Right cardiac atrium (tissue), 5 donors: Measurements from ENCODE around the gene PTPRM. TPM values are rescaled to one million over a fixed set of nuclear protein-coding genes. Genes with fewer than 3 reads are reported as not detected.

Experiments used
- ATAC-seq, 2 donors: fragments of 200-7000 bp; cut with Tn5 transposase; one replicate each; pipeline versions ENCODE4 v1.8.0 to v1.9.1; 2020; ENCODE audit warnings: moderate library complexity in 2 of 2, mild to moderate bottlenecking in 1 of 2
- DNase-seq, 3 donors: peaks; one replicate each; pipeline ENCODE4 v3.0.0-alpha.2; 2020
- H3K27ac ChIP-seq: one replicate; pipeline ENCODE4 v1.5.1; 2013; ENCODE audit warnings: mild to moderate bottlenecking, low read length, control low read depth, moderate library complexity
- H3K27me3 ChIP-seq: one replicate; pipeline ENCODE4 v1.6.1; 2013; ENCODE audit not compliant: control insufficient read depth, insufficient read depth
- H3K4me1 ChIP-seq: one replicate; pipeline ENCODE4 v1.6.1; 2013; ENCODE audit warnings: low read length; ENCODE audit not compliant: control insufficient read depth, insufficient read depth
- H3K4me3 ChIP-seq: one replicate; pipeline ENCODE4 v1.5.1; 2013; ENCODE audit warnings: low read length, control low read depth
- H3K9me3 ChIP-seq: one replicate; pipeline ENCODE4 v1.6.1; 2013; ENCODE audit warnings: low read length; ENCODE audit not compliant: control insufficient read depth
- WGBS: extraction: QIAGEN DNeasy Blood & Tissue Kit; methylation state at CpG from one replicate; pipeline ENCODE4 v1.1.7; 2013; 5-methylcytosine and 5-hydroxymethylcytosine counted together
- intact Hi-C, 4 donors: fragments of 100-400 bp; cut with DNase I; formaldehyde crosslinking; loops; one replicate each; pipeline versions ENCODE4 v1.11.0 to v1.14.0; 2022 to 2023
- polyA plus RNA-seq: library from polyadenylated mRNA; stranded (reverse); fragments of 200-250 nt; gene quantifications from one replicate; pipeline ENCODE4 v1.2.3, GENCODE V29; 2013
- total RNA-seq, 4 donors: library from RNA; stranded (reverse); fragmentation: NEBNext Ultra II Directional; extraction: Animal tissue kit (Norgen Biotek cat#: 25700); gene quantifications; one replicate each; pipeline ENCODE4 v1.2.1, GENCODE V29; 2021
- donor health status: healthy with polysubstance abuse.
- donor health status: DM: no; HTN: yes; CAD: no.
- donor health status: DM: no; HTN: no; CAD: no.
- donor health status: DM: no; HTN: yes; CAD: no; lungs with severe emphysema.
- donor health status: DM: yes; HTN: yes; CAD: no.

The PTPRM gene
- total and polyA plus RNA-seq, 5 donors: 55.1 to 81.5 (median 63.4) TPM

DNA sequence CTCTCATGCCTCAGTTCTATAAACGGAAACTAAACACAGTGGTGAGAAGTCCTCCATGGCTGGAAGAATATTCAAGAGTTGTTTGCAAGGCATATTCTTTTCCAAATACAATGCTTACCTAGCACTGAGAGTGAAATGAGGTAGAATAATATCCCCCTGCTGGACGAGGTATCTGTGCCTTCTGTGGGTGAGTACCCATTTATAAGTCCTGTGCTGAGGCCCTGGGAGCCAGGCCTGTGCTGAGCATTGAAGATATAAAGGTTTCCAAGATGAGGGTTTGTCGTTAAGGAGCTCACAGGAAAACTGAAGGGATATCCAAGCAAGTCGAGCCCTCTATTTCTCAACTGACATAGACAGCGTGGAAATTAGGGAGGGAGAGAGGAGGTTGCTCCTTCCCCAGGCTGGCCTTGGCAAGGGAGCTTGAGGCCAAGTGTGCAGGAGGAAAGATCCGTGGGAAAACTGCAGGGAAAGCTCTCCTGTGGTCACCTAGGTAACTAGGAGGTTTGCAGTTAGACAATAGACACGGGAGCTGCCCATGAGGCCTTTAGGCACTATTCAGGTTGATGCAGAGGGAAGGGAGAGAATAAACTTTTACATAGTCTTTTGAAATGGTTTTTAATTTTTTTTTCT is 17.6 kb downstream of the PTPRM start:
- no peaks in the 10 kb centered on the region for H3K9me3 ChIP-seq
- ATAC-seq: peak in 1 of 2 donors; percentile 77
- 48% methylated on average over 7 of the region's 7 CpGs for WGBS
- intact Hi-C loops: no loop called here
- no peaks in the 10 kb centered on the region for H3K27me3 ChIP-seq
- no peak overlapping the region for H3K27ac ChIP-seq
- no peak overlapping the region for H3K4me3 ChIP-seq
- H3K4me1 ChIP-seq: peaks cover 8% of the 10 kb centered on the region
- DNase-seq: peak in 1 of 3 donors; percentile 40

DNA sequence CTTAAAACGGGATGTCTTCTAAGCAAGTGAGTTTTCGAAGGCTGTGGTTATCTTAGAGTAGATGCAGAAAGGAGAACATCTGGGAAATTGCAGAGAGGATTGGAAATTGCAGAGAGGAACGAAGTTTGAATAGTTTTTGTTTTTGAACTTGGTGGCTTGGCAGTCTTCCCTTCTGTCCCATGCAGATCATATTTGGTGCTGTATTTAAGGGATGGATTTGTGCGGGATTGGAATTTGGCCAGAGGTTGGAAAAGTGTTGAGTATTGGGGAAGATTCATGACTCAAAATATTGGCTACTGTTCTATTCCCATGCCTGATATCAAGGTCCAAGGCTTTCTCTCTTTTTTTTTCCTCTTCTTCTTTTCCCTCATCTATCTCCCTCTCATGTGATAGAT is 18.2 kb downstream of the PTPRM start:
- H3K9me3 ChIP-seq: no peaks in the 10 kb centered on the region
- 39% methylated on average over 4 of the region's 4 CpGs for WGBS
- no peaks in the 10 kb centered on the region for H3K27me3 ChIP-seq
- no peak for ATAC-seq
- DNase-seq: no peak
- intact Hi-C loops: no loop called here
- H3K4me3 ChIP-seq: no peak overlapping the region
- peaks cover 8% of the 10 kb centered on the region for H3K4me1 ChIP-seq
- H3K27ac ChIP-seq: no peak overlapping the region

DNA sequence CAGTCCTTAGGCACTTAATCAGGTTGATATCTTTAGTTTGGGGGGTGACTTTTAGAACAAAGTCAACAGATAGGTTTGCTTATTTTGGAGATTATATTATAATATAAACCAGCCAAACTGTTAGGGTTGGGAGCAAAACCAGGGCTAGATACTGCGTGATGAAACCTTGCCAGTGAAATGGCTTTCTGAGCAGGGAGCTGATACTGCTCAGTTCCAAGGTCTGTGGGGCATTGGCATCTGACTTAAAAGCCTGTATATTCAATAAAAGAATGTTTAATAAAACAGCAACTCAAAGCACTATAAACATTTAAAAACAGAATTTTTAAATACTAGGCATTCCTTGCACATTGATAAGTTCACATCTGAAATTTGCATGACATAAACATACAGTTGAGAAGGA is 19.3 kb downstream of the PTPRM start:
- H3K4me3 ChIP-seq: no peak overlapping the region
- intact Hi-C loops: no loop called here
- no peak overlapping the region for H3K27ac ChIP-seq
- H3K9me3 ChIP-seq: no peaks in the 10 kb centered on the region
- H3K4me1 ChIP-seq: peaks cover 11% of the 10 kb centered on the region
- DNase-seq (no peak), ATAC-seq (no peak)
- WGBS: 92% methylated on average over 1 of the region's 1 CpG
- no peaks in the 10 kb centered on the region for H3K27me3 ChIP-seq

DNA sequence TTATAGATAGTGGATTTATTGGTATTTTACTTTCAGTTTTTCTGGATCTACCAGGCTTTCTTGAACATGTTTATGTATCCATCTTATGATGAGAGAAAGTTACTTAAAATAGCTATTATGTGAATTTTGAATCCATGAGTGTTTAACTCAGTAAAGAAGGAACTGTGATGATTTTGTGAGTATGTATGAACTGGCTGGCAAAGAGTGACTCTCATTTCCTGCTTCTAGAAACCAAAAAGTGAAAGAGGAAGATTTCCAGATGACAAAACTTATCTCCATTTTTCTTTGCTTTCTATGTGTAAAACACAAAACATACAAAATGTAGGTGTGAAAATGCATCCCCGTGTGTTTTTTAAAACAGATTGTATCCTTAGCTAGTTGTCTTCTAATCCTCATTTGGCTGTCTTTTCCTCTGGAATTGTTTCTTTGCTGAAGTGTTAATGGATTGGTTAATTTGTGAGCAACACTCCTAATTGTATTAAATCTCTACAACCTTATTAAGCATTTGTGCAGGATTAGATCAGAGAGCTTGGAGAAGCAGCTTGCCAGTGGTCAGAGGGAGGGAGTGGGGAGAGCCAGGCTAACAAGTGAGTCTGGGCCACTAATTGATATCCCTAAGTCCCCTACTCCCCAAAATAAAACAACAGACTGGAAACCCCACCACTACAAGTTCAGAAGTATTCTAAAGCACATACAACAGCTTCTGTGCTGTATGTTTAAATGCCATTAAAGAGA is 23.9 kb downstream of the PTPRM start:
- no peaks in the 10 kb centered on the region for H3K27me3 ChIP-seq
- ATAC-seq: no peak
- intact Hi-C loops: no loop called here
- H3K4me1 ChIP-seq: peaks cover 8% of the 10 kb centered on the region
- 36% methylated on average over 1 of the region's 1 CpG for WGBS
- no peaks in the 10 kb centered on the region for H3K9me3 ChIP-seq
- no peak overlapping the region for H3K27ac ChIP-seq
- no peak for DNase-seq
- no peak overlapping the region for H3K4me3 ChIP-seq

DNA sequence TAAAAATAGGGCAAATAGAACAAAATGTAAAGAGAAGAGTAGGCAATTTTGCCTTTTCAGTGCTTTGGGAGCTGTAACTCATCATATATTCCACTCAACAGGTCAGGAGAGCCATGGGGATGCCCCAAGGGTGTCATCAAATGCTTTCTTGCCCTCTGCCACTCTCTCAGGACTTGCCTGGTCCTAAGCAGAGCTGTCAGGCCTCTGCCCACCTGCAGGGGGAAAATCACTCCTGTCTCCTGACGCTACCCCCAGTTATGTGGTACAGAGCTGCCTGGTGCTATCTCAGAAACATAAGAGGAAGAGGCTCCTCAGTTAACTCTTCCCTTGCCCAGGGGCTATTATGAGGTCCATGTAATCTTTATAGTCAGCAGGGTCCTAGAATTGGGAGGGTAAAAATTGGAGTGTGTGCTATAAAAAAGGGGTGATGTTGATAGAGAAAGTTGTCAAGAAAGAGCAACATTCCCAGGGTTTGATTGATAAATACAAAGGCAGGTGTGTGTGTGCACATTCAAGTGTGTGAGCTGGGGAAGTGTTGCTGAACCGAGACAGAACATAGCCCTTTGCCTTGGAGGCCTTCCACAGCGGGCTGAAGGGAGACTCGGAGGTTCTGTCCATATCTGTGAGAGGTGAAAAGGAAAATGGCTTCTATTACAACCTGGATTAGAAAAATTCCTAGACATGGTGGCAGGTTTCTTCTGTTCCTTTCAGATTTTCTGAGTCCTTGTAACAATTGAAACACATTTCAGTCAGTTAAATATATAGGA is 25.4 kb downstream of the PTPRM start:
- no peak overlapping the region for H3K4me3 ChIP-seq
- H3K27ac ChIP-seq: no peak overlapping the region
- no peaks in the 10 kb centered on the region for H3K27me3 ChIP-seq
- WGBS: 64% methylated on average over 4 of the region's 4 CpGs
- DNase-seq: no peak
- intact Hi-C loops: no loop called here
- H3K9me3 ChIP-seq: no peaks in the 10 kb centered on the region
- ATAC-seq: peak in 1 of 2 donors; percentile 42
- H3K4me1 ChIP-seq: peaks cover 10% of the 10 kb centered on the region

DNA sequence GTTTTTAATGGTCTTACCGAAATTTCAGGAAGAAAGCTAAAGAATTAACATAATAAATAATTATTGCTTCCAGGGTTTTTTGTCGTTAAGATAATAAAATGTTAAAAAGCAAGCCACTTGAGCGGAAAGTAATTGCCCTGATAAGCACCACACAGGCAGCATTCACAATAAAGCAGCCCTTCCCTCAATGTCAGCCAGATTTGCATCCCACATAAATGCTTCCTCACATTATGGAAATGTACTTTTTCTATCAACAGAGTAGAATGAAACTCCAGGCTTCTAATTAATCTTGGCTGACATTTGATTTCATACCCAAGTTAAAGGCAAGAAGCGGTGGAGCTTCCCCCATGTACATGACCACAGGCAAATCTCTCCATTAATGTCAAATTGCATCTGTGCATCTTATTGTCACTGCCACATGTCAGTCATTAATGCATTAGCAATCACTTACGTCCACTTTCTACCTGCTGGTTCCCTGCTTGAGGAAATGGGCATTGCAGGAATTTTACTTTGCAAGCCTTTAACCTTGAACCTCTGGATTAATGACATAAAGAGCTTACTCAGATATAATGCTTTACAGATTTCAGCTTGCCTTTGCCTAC is 26.2 kb downstream of the PTPRM start:
- H3K27ac ChIP-seq: no peak overlapping the region
- peaks cover 10% of the 10 kb centered on the region for H3K4me1 ChIP-seq
- no peak overlapping the region for H3K4me3 ChIP-seq
- DNase-seq (no peak), ATAC-seq (no peak)
- H3K9me3 ChIP-seq: no peaks in the 10 kb centered on the region
- 71% methylated on average over 5 of the region's 5 CpGs for WGBS
- intact Hi-C loops: no loop called here
- H3K27me3 ChIP-seq: no peaks in the 10 kb centered on the region

DNA sequence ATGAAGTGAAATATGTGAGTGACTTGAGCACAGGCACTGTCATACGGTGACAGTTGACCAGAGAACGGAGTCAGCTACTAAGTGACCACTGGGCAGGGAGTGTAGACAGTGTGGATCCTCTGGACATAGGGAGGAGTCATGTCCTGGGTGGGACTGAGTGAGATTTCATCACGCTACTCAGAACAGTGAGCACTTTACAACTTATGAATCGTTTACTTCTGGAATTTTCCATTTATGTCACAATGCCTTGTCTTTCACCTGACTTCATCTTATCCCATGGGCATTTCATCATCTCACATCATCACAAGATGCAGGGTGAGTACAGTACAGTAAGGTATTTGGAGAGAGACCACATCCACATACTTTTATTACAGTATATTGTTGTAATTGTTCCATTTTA is 29.0 kb downstream of the PTPRM start:
- H3K27ac ChIP-seq: no peak overlapping the region
- H3K4me3 ChIP-seq: no peak overlapping the region
- H3K27me3 ChIP-seq: no peaks in the 10 kb centered on the region
- intact Hi-C loops: no loop called here
- peaks cover 17% of the 10 kb centered on the region for H3K4me1 ChIP-seq
- ATAC-seq (peak; percentile 27 to 68), DNase-seq (no peak)
- WGBS: 81% methylated on average over 4 of the region's 4 CpGs
- no peaks in the 10 kb centered on the region for H3K9me3 ChIP-seq

DNA sequence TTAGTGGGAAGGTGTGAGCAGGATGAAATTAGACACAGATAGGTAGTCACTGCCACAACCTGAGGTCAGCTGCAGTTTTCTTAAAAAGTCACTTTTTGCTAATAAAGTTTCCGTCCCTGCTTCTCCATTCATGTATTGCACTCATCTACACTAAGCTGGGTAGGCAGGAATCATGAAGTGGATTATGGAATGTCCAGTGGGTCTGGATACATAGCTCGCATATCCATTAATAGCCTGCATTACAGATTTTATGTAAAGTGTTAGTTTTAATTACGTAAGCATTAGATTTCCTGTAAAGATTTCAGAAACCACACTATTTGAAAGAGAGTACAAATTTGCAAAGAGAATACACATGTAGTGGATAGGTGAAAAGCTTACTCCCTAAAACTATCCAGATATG is 30.4 kb downstream of the PTPRM start:
- Histone ChIP-seq H3K9me3 (no peaks in the 10 kb centered on the region), H3K27ac (no peak overlapping the region), H3K4me1 (peaks cover 15% of the 10 kb centered on the region), H3K27me3 (no peaks in the 10 kb centered on the region), H3K4me3 (no peak overlapping the region)
- WGBS: 96% methylated on average over 3 of the region's 3 CpGs
- DNase-seq: no peak
- intact Hi-C loops: no loop called here
- ATAC-seq: no peak

DNA sequence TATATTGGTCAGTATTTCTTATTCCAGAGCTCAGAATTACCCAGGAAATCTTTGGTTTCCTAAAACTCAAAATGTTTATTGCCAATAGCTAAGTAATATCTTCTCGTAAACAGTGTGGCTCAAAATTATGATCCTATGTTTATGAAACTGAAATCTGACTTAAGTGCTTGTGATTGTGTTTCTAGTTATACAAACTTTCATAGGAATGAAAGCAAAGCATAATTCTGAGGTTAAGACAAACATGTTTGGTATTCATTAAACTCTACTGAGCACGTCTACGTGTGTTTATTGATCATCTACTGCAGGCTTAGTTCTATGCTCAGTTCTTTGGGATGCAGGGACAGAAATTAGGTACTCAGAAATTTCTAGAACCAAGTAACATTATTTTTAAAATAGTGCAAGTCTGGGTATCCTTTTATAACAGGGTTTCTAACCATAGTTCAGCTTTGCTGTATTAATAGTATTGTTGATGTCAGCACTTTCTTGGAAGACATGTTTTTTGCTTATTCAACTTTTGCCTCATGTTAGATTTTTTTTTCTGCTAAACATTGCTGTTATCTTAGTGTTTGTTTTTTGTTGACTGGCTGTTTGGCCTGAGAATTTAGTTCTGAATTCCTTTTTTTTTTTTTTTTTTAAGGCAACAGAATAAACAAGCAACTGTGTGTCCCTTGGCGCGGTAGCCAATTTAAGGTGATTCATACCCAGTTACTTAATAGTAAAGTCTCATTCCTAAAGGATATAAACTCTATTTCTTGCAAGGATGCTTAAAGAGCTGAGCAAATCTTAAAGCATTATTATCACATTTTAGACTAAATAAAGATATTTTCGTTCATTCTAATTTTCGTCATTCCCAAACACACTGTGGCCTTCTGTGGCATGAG is 31.3 kb downstream of the PTPRM start:
- Histone ChIP-seq H3K27ac (no peak overlapping the region), H3K27me3 (no peaks in the 10 kb centered on the region), H3K4me3 (no peak overlapping the region), H3K9me3 (no peaks in the 10 kb centered on the region), H3K4me1 (peaks cover 14% of the 10 kb centered on the region)
- ATAC-seq (no peak), DNase-seq (no peak)
- intact Hi-C loops: no loop called here
- 85% methylated on average over 7 of the region's 7 CpGs for WGBS

DNA sequence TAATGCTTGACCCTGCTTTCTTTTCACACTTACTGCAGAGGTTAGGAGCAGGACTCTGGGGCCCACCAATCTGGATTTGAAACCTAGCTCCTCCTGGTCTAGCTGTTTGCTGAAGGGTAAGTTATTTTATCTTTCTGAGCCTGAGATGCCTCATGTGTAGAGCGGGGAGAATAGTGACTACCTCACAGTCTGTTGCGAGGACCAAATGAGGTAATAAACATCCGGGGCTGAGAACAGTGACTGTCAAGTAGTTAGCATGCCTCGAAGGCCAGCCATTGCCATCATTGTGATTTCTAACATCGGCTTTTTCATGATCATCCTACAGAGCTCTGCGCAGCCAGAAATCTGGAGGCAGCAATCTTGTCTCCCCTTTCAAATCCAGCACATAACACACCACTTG is 32.9 kb downstream of the PTPRM start:
- ATAC-seq: no peak
- intact Hi-C loops: no loop called here
- no peak for DNase-seq
- Histone ChIP-seq H3K9me3 (no peaks in the 10 kb centered on the region), H3K4me1 (peaks cover 16% of the 10 kb centered on the region), H3K4me3 (no peak overlapping the region), H3K27ac (no peak overlapping the region), H3K27me3 (no peaks in the 10 kb centered on the region)
- 84% methylated on average over 6 of the region's 6 CpGs for WGBS
